8988T (cell line): ENCODE measurements around the gene GAK.
"Not testable (repeated sequence)": the region's sequence is repeated elsewhere in the genome, so short reads cannot be mapped to it uniquely, and the experiment has no call there.

Experiments used
- DNase-seq: peaks from one replicate; pipeline ENCODE4 v3.0.0; 2011

Gene GAK

GRCh38 chr4:925171-925570 lies 6.9 kb downstream of the GAK start:
- DNase-seq = no peak

GRCh38 chr4:924107-925096 lies 7.7 kb downstream of the GAK start:
- DNase-seq = no peak

GRCh38 chr4:921830-922331 lies 10.2 kb downstream of the GAK start:
- DNase-seq = no peak

- DNase-seq = not testable (repeated sequence)
Observed at GRCh38 chr4:919004-919680, 13.0 kb downstream of the GAK start.

GRCh38 chr4:918591-918990 lies 13.5 kb downstream of the GAK start:
- not testable (repeated sequence) for DNase-seq

- DNase-seq = no peak
Observed at GRCh38 chr4:917992-918391, 14.1 kb downstream of the GAK start.

GRCh38 chr4:917466-917865 lies 14.7 kb downstream of the GAK start:
- DNase-seq = no peak

- no peak for DNase-seq
Observed at GRCh38 chr4:915595-915994, 16.5 kb downstream of the GAK start.

GRCh38 chr4:915041-915474 lies 17.1 kb downstream of the GAK start:
- DNase-seq = no peak

- DNase-seq = no peak
Observed at GRCh38 chr4:914531-914930, 17.6 kb downstream of the GAK start.

- no peak for DNase-seq
Observed at GRCh38 chr4:913280-913618, 18.9 kb downstream of the GAK start.

GRCh38 chr4:912548-913279 lies 19.4 kb downstream of the GAK start:
- no peak for DNase-seq

GRCh38 chr4:911871-912490 lies 20.1 kb downstream of the GAK start:
- DNase-seq = no peak

GRCh38 chr4:911221-911751 lies 20.8 kb downstream of the GAK start:
- no peak for DNase-seq

- no peak for DNase-seq
Observed at GRCh38 chr4:910366-911091, 21.6 kb downstream of the GAK start.

- DNase-seq = no peak
Observed at GRCh38 chr4:909821-910220, 22.3 kb downstream of the GAK start.

GRCh38 chr4:909131-909571 lies 23.0 kb downstream of the GAK start:
- DNase-seq = no peak

GRCh38 chr4:907691-908425 lies 24.3 kb downstream of the GAK start:
- no peak for DNase-seq

- DNase-seq = no peak
Observed at GRCh38 chr4:907103-907400, 25.1 kb downstream of the GAK start.

GRCh38 chr4:906339-907102 lies 25.6 kb downstream of the GAK start:
- DNase-seq = no peak
